Activated CD4-positive, alpha-beta T cell treated with anti-CD3 and anti-CD28 coated beads, Interleukin-2, amount 10 ng/mL, durations not matched to agents 7 days and 5 days (primary cell): ENCODE data around the gene DEF6. TPM values are rescaled to one million over a fixed set of nuclear protein-coding genes. Genes with fewer than 3 reads are reported as not detected.

Experiments
- total RNA-seq, 2 experiments: library from RNA; stranded (reverse); gene quantifications; one replicate each; pipeline ENCODE4 v1.2.3, GENCODE V29; 2021

Gene DEF6
- total RNA-seq, 2 experiments from 2014 or later: 186 to 219 TPM

Other genes with a start within 250 kb of the DEF6 start
- not detected for gene TCP11, start 156.5 kb upstream of the DEF6 start, total RNA-seq
- gene SCUBE3, start 83.9 kb upstream of the DEF6 start, total RNA-seq: not detected
- 10 to 100 TPM; 41.1 to 42.4 TPM for gene ZNF76, start 38.1 kb upstream of the DEF6 start, total RNA-seq
- gene PPARD, start 44.7 kb downstream of the DEF6 start, total RNA-seq: 10 to 100 TPM; 24.4 to 25.8 TPM
- gene FANCE, start 154.5 kb downstream of the DEF6 start, total RNA-seq: 10 to 100 TPM; 11.7 to 13.0 TPM
- 1,000 to 10,000 TPM; 1,411 to 1,499 TPM for gene RPL10A, start 170.6 kb downstream of the DEF6 start, total RNA-seq
- gene TEAD3, start 199.3 kb downstream of the DEF6 start, total RNA-seq: under 1 TPM; 0.07 to 0.12 TPM
- not detected for gene TULP1, start 215.1 kb downstream of the DEF6 start, total RNA-seq